ENCODE data around the gene M1AP.

Gene M1AP

DNA sequence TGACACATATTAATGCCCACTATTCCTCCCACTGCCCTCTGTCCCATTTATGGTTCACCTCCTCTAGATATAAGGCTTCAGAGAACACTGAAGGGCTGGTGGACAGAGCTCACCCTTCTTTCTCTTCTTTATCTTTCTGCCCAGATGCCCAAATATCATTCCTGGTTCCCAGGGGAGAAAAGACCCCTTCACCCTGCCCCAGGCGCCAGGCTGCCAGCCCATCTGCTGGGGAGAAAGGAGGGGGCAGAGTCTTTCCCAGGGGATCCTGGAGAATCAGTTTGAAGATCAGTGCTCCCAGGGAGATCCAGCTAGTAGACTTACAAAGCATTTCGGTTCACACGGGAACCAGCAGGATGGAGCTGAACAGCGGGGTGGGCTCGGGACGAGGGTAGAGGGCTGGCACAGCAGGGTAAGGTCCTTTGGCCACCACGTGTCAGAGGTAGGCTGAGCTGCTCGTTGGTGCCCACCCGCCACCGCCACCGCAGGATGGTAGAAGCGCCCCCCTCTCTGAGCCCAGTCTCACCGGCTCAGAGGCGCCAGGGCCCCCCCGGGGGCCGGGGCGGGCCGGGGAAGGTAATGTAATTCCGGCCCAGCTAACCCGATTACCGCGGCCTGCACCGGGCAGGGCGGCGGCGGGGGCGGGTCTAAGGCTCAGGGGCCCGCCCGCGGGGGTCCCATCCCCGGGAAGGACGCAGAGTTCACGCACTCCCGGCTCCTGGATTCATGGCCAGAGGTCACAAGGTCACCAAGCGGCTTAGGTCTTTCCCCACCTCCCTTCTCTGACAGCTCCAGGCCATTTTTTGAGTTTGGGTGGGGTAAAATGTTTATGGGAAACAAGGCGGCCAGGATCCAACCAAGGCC is 135.2 kb downstream of the M1AP start:
- no peak for DNase-seq (ENCODE audit: extremely low read depth, low read depth)
- TF ChIP-seq, protein P1, sequence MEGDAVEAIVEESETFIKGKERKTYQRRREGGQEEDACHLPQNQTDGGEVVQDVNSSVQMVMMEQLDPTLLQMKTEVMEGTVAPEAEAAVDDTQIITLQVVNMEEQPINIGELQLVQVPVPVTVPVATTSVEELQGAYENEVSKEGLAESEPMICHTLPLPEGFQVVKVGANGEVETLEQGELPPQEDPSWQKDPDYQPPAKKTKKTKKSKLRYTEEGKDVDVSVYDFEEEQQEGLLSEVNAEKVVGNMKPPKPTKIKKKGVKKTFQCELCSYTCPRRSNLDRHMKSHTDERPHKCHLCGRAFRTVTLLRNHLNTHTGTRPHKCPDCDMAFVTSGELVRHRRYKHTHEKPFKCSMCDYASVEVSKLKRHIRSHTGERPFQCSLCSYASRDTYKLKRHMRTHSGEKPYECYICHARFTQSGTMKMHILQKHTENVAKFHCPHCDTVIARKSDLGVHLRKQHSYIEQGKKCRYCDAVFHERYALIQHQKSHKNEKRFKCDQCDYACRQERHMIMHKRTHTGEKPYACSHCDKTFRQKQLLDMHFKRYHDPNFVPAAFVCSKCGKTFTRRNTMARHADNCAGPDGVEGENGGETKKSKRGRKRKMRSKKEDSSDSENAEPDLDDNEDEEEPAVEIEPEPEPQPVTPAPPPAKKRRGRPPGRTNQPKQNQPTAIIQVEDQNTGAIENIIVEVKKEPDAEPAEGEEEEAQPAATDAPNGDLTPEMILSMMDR (IDR thresholded peaks at IDR 0.05; ENCODE audit: low read depth, low read length, missing control alignments): no peak
- no peak overlapping the region for H3K4me3 ChIP-seq (replicated peaks; ENCODE audit: low read depth, low read length)

DNA sequence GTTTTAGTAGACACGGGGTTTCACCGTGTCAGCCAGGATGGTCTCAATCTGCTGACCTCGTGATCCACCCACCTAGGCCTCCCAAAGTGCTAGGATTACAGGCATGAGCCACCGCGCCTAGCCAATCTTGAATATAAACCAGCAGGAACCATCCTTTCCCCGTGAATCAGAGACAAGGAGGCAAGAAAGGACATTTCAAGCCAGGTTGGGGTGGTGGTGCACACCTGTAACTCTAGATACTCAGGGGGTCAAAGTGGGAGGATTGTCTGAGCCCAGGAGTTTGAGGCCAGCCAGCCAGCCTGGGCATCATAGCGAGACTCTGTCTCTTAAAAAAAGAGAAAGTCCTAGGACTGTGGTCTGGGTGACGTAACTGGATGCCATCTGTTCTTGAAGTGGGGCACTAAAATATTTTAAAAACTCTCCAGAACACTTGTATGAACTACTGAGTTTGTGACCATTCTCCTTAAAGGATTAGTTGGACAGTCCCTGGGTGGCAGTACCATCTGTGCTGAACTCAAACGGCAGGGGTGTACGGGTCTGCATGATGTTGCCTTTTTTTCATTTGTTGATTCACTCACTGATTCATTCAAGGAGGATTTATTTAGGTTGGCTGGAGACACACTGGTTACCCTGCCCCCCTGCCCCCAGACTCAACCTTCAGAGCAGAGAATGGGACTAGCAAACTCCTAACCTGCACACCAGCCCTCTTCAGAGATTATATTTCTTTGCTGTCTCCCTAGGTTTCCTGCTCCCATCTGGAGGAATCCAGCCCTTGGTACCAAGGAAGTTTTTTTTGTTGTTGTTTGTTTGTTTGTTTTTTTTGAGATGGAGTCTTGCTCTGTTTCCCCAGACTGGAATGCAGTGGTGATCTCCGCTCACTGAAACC is 136.8 kb downstream of the M1AP start:
- no peak for DNase-seq (ENCODE audit: extremely low read depth, low read depth)
- TF ChIP-seq, protein P1 (IDR thresholded peaks at IDR 0.05; ENCODE audit: low read depth, low read length, missing control alignments): no peak
- H3K4me3 ChIP-seq (replicated peaks; ENCODE audit: low read depth, low read length): no peak overlapping the region

DNA sequence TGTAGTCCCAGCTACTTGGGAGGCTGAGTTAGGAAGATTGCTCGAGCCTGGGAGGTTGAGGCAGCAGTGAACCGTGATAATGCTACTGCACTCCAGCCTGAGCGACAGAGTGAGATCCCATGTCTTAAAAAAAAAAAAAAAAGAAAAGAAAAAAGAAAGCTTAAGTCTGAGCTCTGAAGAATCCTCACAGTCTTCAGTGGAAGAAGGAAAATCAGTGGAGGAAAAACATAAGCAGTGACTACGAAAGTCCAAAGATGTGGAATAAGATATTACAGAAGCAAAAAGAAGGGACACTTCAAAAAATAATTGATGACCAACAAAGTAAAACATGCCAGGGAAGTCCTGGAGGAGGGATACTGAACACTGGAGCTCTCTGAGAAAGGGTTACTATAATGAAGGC is 137.9 kb downstream of the M1AP start:
- no peak for DNase-seq (ENCODE audit: extremely low read depth, low read depth)
- TF ChIP-seq, protein P1 (IDR thresholded peaks at IDR 0.05; ENCODE audit: low read depth, low read length, missing control alignments): no peak
- no peak overlapping the region for H3K4me3 ChIP-seq (replicated peaks; ENCODE audit: low read depth, low read length)

DNA sequence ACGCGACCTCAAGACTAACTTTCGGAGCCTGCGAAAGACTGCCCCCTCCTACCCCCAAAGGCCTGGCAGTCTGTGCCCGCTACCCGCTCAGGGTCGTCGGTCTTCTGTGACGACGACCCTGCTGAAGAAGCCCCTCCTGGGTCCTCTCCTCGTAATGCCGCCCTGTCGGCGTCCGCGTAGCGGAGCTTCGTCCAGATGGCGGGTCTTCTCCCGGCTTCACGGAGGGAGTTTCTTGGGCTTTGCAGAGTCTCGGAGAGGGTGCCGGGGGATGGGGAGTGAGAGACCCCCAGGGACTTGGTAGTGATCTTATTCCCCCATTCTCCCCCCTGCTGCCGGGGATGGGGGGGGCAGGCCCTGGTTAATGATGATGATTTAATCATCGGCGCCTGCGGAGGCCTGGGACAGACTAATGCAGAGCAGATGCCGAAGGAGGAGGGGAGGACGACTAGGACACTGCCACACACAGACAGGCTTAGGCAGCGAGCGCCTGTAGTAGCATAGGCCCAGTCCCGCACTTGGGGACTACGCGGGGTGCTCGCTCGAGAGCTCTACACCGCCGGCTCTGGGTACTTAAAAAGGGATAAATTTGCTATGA is 140.1 kb downstream of the M1AP start:
- peak; percentile 49 for DNase-seq (ENCODE audit: extremely low read depth, low read depth)
- peak overlapping the region; percentile 73 for H3K4me3 ChIP-seq (replicated peaks; ENCODE audit: low read depth, low read length)
- TF ChIP-seq, protein P1 (IDR thresholded peaks at IDR 0.05; ENCODE audit: low read depth, low read length, missing control alignments): no peak

All from HFF-Myc (cell line).